ENCODE measurements around the gene ASCC2.

The ASCC2 gene

GRCh38 chr22:29815580-29815979 lies 22.5 kb downstream of the ASCC2 start:
- no peak for TF ChIP-seq CTCF (IDR thresholded peaks at IDR 0.05)
- H3K9ac ChIP-seq: no peak overlapping the region
- H3K79me2 ChIP-seq: no peaks in the 10 kb centered on the region
- no peak overlapping the region for H3K27ac ChIP-seq
- no peak overlapping the region for H2AFZ ChIP-seq
- no peaks in the 10 kb centered on the region for H3K9me3 ChIP-seq (ENCODE audit: control insufficient read depth, low read length)
- H3K4me3 ChIP-seq (ENCODE audit: low read depth, low read length): no peak overlapping the region
- H3K36me3 ChIP-seq (ENCODE audit: control insufficient read depth, insufficient read depth, low read length): no peaks in the 10 kb centered on the region
- H3K27me3 ChIP-seq (ENCODE audit: control insufficient read depth, insufficient read depth, low read length): no peaks in the 10 kb centered on the region
- no peak overlapping the region for H3K4me2 ChIP-seq (ENCODE audit: low read length)
- no peaks in the 10 kb centered on the region for H3K4me1 ChIP-seq

GRCh38 chr22:29814003-29814402 lies 24.1 kb downstream of the ASCC2 start:
- Histone ChIP-seq H3K9ac (no peak overlapping the region), H3K4me1 (no peaks in the 10 kb centered on the region), H3K4me2 (ENCODE audit: low read length) (no peak overlapping the region), H3K9me3 (ENCODE audit: control insufficient read depth, low read length) (no peaks in the 10 kb centered on the region), H3K4me3 (ENCODE audit: low read depth, low read length) (no peak overlapping the region), H3K79me2 (no peaks in the 10 kb centered on the region), H3K36me3 (ENCODE audit: control insufficient read depth, insufficient read depth, low read length) (no peaks in the 10 kb centered on the region), H2AFZ (no peak overlapping the region), H3K27me3 (ENCODE audit: control insufficient read depth, insufficient read depth, low read length) (no peaks in the 10 kb centered on the region), H3K27ac (no peak overlapping the region)
- no peak for TF ChIP-seq CTCF (IDR thresholded peaks at IDR 0.05)

- no peak overlapping the region for H3K27ac ChIP-seq
- no peaks in the 10 kb centered on the region for H3K27me3 ChIP-seq (ENCODE audit: control insufficient read depth, insufficient read depth, low read length)
- H3K79me2 ChIP-seq: no peaks in the 10 kb centered on the region
- no peak overlapping the region for H3K4me2 ChIP-seq (ENCODE audit: low read length)
- no peaks in the 10 kb centered on the region for H3K9me3 ChIP-seq (ENCODE audit: control insufficient read depth, low read length)
- no peak overlapping the region for H3K9ac ChIP-seq
- H3K4me1 ChIP-seq: no peaks in the 10 kb centered on the region
- TF ChIP-seq CTCF (IDR thresholded peaks at IDR 0.05): no peak
- no peak overlapping the region for H3K4me3 ChIP-seq (ENCODE audit: low read depth, low read length)
- H3K36me3 ChIP-seq (ENCODE audit: control insufficient read depth, insufficient read depth, low read length): no peaks in the 10 kb centered on the region
- no peak overlapping the region for H2AFZ ChIP-seq
Observed at GRCh38 chr22:29813563-29813962, 24.5 kb downstream of the ASCC2 start.

- no peak for TF ChIP-seq CTCF (IDR thresholded peaks at IDR 0.05)
- no peaks in the 10 kb centered on the region for H3K9me3 ChIP-seq (ENCODE audit: control insufficient read depth, low read length)
- H3K4me3 ChIP-seq (ENCODE audit: low read depth, low read length): no peak overlapping the region
- no peaks in the 10 kb centered on the region for H3K79me2 ChIP-seq
- H2AFZ ChIP-seq: no peak overlapping the region
- H3K27ac ChIP-seq: no peak overlapping the region
- no peak overlapping the region for H3K9ac ChIP-seq
- no peaks in the 10 kb centered on the region for H3K4me1 ChIP-seq
- H3K4me2 ChIP-seq (ENCODE audit: low read length): no peak overlapping the region
- no peaks in the 10 kb centered on the region for H3K36me3 ChIP-seq (ENCODE audit: control insufficient read depth, insufficient read depth, low read length)
- no peaks in the 10 kb centered on the region for H3K27me3 ChIP-seq (ENCODE audit: control insufficient read depth, insufficient read depth, low read length)
Observed at GRCh38 chr22:29813126-29813525, 24.9 kb downstream of the ASCC2 start.

GRCh38 chr22:29811377-29811776 lies 26.7 kb downstream of the ASCC2 start:
- Histone ChIP-seq H2AFZ (no peak overlapping the region), H3K9ac (no peak overlapping the region), H3K27ac (no peak overlapping the region), H3K36me3 (ENCODE audit: control insufficient read depth, insufficient read depth, low read length) (no peaks in the 10 kb centered on the region), H3K4me3 (ENCODE audit: low read depth, low read length) (no peak overlapping the region), H3K4me1 (no peaks in the 10 kb centered on the region), H3K4me2 (ENCODE audit: low read length) (no peak overlapping the region), H3K79me2 (no peaks in the 10 kb centered on the region), H3K9me3 (ENCODE audit: control insufficient read depth, low read length) (no peaks in the 10 kb centered on the region), H3K27me3 (ENCODE audit: control insufficient read depth, insufficient read depth, low read length) (no peaks in the 10 kb centered on the region)
- no peak for TF ChIP-seq CTCF (IDR thresholded peaks at IDR 0.05)
